Thyroid gland (tissue), 4 donors: ENCODE measurements around the gene CDON.

ENCODE experiments used
- POLR2A ChIP-seq, 2 donors: fragments of 450-650 bp; IDR thresholded peaks; one replicate each; pipeline ENCODE4 v1.6.1; 2017; ENCODE audit warnings: antibody characterized with exemption in 2 of 2, mild to moderate bottlenecking in 2 of 2, moderate library complexity in 1 of 2
- TF ChIP-seq, protein P1 (sequence below), 6 experiments: fragments of 200-600 bp in 3 of 6; fragments of 450-650 bp in 3 of 6; sonication (generic) in 3 of 6; IDR thresholded peaks; one replicate each; pipeline ENCODE4 v1.5.1; 2016 to 2019; ENCODE audit warnings: antibody characterized with exemption in 6 of 6, mild to moderate bottlenecking in 2 of 6, inconsistent platforms in 1 of 6, moderate library complexity in 1 of 6

DNA sequence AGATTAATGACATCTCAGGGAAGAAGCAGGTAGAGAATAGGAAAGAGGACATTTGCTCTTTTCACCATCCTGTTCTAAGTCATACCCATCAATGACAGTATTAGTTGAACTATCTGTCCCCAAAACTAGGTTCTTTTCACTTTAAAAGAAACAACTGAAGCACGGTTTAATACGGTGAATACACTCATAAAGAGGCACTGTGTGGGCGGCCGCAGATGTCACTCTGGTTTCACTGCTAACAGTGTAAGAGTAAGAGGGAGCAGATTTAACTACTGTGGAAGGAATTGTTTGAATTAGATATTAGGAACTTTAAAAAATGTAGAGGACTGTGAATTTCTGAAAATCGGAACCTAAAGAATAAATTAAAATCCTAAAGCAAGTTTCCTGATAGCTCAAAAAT is 67.4 kb downstream of the CDON start:
- TF ChIP-seq, protein P1, sequence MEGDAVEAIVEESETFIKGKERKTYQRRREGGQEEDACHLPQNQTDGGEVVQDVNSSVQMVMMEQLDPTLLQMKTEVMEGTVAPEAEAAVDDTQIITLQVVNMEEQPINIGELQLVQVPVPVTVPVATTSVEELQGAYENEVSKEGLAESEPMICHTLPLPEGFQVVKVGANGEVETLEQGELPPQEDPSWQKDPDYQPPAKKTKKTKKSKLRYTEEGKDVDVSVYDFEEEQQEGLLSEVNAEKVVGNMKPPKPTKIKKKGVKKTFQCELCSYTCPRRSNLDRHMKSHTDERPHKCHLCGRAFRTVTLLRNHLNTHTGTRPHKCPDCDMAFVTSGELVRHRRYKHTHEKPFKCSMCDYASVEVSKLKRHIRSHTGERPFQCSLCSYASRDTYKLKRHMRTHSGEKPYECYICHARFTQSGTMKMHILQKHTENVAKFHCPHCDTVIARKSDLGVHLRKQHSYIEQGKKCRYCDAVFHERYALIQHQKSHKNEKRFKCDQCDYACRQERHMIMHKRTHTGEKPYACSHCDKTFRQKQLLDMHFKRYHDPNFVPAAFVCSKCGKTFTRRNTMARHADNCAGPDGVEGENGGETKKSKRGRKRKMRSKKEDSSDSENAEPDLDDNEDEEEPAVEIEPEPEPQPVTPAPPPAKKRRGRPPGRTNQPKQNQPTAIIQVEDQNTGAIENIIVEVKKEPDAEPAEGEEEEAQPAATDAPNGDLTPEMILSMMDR (IDR thresholded peaks at IDR 0.05): no peak
- no peak for TF ChIP-seq POLR2A (IDR thresholded peaks at IDR 0.05)
